ENCODE data around the gene PDZRN4. TPM values are rescaled to one million over a fixed set of nuclear protein-coding genes. Genes with fewer than 3 reads are reported as not detected.
A peak's percentile ranks its signal among the peaks of the same experiment; 100 is the strongest.

The PDZRN4 gene
- total and polyA plus RNA-seq, 12 donors = 0.28 to 2.3 (median 1.0) TPM

- Histone ChIP-seq H3K27ac (no peak overlapping the region), H3K4me1 (replicated peaks in 1 of 2) (no peaks in the 10 kb centered on the region), H3K4me3 (no peak overlapping the region), H3K9me3 (replicated peaks in 1 of 3) (no peaks in the 10 kb centered on the region), H3K36me3 (replicated peaks in 1 of 2) (no peaks in the 10 kb centered on the region), H3K27me3 (no peaks in the 10 kb centered on the region)
- intact Hi-C loops (cut with DNase I) = no loop called here
- TF ChIP-seq POLR2A (IDR thresholded peaks at IDR 0.05) = no peak
- no peak for TF ChIP-seq CTCF (IDR thresholded peaks at IDR 0.05)
- no peak for DNase-seq
- 65 to 79% (median 72%) methylated on average over 4 of the region's 4 CpGs for WGBS, 4 donors
Measured at GRCh38 chr12:41234692-41235091, 46.6 kb downstream of the PDZRN4 start.

GRCh38 chr12:41242603-41243002 lies 54.5 kb downstream of the PDZRN4 start:
- WGBS, 4 donors = 22 to 26% (median 26%) methylated on average over 2 of the region's 2 CpGs
- TF ChIP-seq POLR2A (IDR thresholded peaks at IDR 0.05) (no peak), CTCF (IDR thresholded peaks at IDR 0.05) (no peak)
- Histone ChIP-seq H3K4me3 (no peak overlapping the region), H3K36me3 (replicated peaks in 1 of 2) (no peaks in the 10 kb centered on the region), H3K9me3 (replicated peaks in 1 of 3) (no peaks in the 10 kb centered on the region), H3K27me3 (no peaks in the 10 kb centered on the region), H3K4me1 (replicated peaks in 1 of 2) (no peaks in the 10 kb centered on the region), H3K27ac (no peak overlapping the region)
- no peak for DNase-seq
- intact Hi-C loops (cut with DNase I) = no loop called here

- WGBS, 4 donors = 86 to 89% (median 88%) methylated on average over 2 of the region's 2 CpGs
- H3K4me1 ChIP-seq (replicated peaks in 1 of 2) = no peaks in the 10 kb centered on the region
- no peaks in the 10 kb centered on the region for H3K9me3 ChIP-seq (replicated peaks in 1 of 3)
- TF ChIP-seq POLR2A (IDR thresholded peaks at IDR 0.05) (no peak), CTCF (IDR thresholded peaks at IDR 0.05) (no peak)
- no peak overlapping the region for H3K27ac ChIP-seq
- H3K4me3 ChIP-seq = no peak overlapping the region
- DNase-seq = no peak
- H3K27me3 ChIP-seq = no peaks in the 10 kb centered on the region
- no peaks in the 10 kb centered on the region for H3K36me3 ChIP-seq (replicated peaks in 1 of 2)
- intact Hi-C loops (cut with DNase I) = no loop called here
Measured at GRCh38 chr12:41248391-41248790, 60.3 kb downstream of the PDZRN4 start.

DNA sequence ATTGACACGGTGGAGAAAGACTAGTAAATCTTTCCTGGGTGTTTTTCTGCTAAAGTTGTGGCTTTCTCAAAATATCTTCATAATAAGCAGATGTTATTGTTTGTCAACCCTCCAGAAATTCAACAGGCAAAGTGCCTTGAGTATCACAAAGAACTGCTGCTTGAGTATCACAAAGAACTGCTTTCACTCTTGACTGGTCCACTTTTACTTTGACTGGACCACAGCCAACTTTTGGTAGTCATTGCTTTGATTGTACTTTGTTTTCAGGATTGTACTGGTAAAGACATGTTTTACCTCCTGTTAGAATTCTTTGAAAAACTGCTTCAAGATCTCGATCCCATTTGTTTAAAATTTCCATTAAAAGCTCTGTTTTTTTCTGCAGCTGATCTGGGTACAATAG lies 62.6 kb downstream of the PDZRN4 start:
- H3K4me1 ChIP-seq (replicated peaks in 1 of 2) = no peaks in the 10 kb centered on the region
- TF ChIP-seq CTCF (IDR thresholded peaks at IDR 0.05) (no peak), POLR2A (IDR thresholded peaks at IDR 0.05) (no peak)
- H3K36me3 ChIP-seq (replicated peaks in 1 of 2) = no peaks in the 10 kb centered on the region
- no peak overlapping the region for H3K4me3 ChIP-seq
- H3K27me3 ChIP-seq = no peaks in the 10 kb centered on the region
- no peak overlapping the region for H3K27ac ChIP-seq
- DNase-seq = peak in 1 of 7 donors; percentile 16
- H3K9me3 ChIP-seq (replicated peaks in 1 of 3) = no peaks in the 10 kb centered on the region
- WGBS, 4 donors = 73 to 85% (median 76%) methylated on average over 2 of the region's 2 CpGs
- intact Hi-C loops (cut with DNase I) = no loop called here

Data from adrenal gland (tissue), 12 donors.